Measurements from ENCODE around the gene STRBP. TPM values are rescaled to one million over a fixed set of nuclear protein-coding genes. Genes with fewer than 3 reads are reported as not detected.

The STRBP gene
- total RNA-seq, 2 donors from 2014 or later, result 10.0 to 12.6 TPM

DNA sequence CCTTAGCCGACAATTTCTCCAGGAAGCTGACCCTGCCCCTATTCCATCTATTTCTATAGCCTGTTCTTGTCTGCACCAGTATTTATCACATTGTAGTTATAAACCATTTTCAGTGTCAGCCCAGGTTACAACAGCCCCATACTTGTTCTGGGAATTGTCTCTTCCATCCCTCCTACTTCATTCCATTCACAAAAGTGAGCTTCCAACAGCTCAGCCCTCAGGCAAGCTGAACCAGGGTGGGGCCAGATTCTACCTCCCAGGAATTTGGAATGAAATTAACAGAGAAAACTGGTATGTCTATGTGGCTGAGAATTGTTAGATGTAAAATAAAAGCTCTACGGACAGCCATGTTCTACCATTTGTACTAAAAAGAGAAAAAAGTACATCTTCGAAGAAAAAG lies 36.1 kb downstream of the STRBP start:
- H3K4me1 ChIP-seq, result no peaks in the 10 kb centered on the region
- H3K27ac ChIP-seq, result no peak overlapping the region
- DNase-seq (ENCODE audit: low spot score), result no peak
- no peak for TF ChIP-seq CTCF (IDR thresholded peaks at IDR 0.05)
- no peaks in the 10 kb centered on the region for H3K9me3 ChIP-seq
- H3K27me3 ChIP-seq, result no peaks in the 10 kb centered on the region
- no peak overlapping the region for H3K4me3 ChIP-seq
- no peaks in the 10 kb centered on the region for H3K36me3 ChIP-seq

DNA sequence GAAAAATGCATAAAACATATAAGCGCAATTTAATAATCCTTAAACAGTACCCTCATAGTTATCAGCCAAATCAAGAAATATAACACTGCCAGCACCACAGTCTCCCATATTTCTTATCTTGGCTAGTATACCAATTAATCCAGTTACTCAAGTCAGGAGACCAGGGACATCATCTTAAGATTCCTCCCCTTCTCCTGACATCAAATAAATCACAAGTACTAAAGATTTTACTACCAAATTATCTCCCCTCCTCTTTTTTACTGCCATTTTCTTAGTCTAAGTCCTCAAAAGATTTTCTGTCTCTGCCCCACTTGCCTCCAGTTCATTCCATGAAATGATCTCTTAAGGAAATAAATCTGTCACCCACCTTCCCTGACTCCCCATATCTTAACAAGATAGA lies 37.0 kb downstream of the STRBP start:
- H3K36me3 ChIP-seq, result no peaks in the 10 kb centered on the region
- H3K27ac ChIP-seq, result no peak overlapping the region
- no peak for TF ChIP-seq CTCF (IDR thresholded peaks at IDR 0.05)
- no peaks in the 10 kb centered on the region for H3K9me3 ChIP-seq
- H3K4me1 ChIP-seq, result no peaks in the 10 kb centered on the region
- DNase-seq (ENCODE audit: low spot score), result no peak
- H3K27me3 ChIP-seq, result no peaks in the 10 kb centered on the region
- no peak overlapping the region for H3K4me3 ChIP-seq

DNA sequence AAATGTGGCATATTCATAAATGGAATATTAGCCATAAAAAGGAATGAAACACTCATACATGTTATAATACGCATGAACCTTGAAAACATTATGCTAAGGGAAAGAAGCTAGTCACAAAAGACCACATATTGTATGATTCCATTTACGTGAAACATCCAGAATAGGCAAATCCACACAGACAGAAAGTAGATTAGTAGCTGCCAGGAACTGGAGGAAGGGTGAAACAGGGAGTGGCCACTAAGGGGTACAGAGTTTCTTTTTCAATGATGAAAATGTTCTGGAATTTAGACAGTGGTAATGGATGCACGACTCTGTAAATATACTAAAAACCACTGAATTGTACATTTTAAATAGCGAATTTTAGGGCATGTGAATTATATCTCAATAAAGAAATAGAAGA lies 39.4 kb downstream of the STRBP start:
- TF ChIP-seq CTCF (IDR thresholded peaks at IDR 0.05), result no peak
- Histone ChIP-seq H3K4me1 (no peaks in the 10 kb centered on the region), H3K4me3 (no peak overlapping the region), H3K9me3 (no peaks in the 10 kb centered on the region), H3K27ac (no peak overlapping the region), H3K27me3 (no peaks in the 10 kb centered on the region), H3K36me3 (no peaks in the 10 kb centered on the region)
- DNase-seq (ENCODE audit: low spot score), result no peak

DNA sequence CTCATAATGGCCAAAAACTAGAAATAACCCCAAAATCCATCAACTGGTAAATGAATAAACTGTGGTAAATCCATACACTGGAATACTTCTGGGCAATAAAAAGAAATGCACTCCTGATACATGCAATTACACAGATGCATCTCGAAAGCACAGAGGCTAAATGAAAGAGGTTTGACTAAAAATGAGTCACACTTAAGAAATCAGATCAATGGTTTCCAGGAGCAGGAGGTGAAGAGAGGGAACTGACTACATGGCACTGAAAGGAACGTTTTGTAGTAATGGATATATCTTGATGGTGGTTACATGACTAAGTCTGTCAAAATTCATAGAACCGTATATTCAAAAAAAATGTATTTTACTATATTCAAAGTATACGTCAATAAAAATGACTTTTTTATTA lies 42.4 kb downstream of the STRBP start:
- Histone ChIP-seq H3K27ac (no peak overlapping the region), H3K4me1 (no peaks in the 10 kb centered on the region), H3K9me3 (no peaks in the 10 kb centered on the region), H3K27me3 (no peaks in the 10 kb centered on the region), H3K4me3 (no peak overlapping the region), H3K36me3 (no peaks in the 10 kb centered on the region)
- no peak for TF ChIP-seq CTCF (IDR thresholded peaks at IDR 0.05)
- DNase-seq (ENCODE audit: low spot score), result no peak

DNA sequence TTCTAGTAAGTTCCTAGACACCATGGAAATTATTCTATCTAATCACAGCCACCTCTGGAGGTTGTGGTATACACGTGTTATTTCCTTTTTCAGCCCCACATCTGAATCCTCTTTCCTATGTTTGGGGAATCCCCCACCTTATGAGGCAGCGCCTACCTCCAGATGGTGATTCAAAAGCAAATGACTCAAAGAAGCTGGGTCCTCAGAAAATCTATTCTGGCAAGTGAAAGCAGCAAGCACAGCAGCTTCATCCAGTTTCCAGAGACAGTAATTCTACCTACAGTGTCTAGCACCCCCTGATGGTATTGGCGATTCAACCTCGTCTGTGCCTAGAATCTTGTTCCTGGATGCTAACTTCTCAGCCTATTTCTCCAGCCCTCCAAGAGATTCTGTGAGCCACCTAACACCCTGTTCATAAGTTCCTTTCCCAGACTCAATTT lies 43.0 kb downstream of the STRBP start:
- DNase-seq (ENCODE audit: low spot score), result no peak
- Histone ChIP-seq H3K4me1 (no peaks in the 10 kb centered on the region), H3K4me3 (no peak overlapping the region), H3K27ac (no peak overlapping the region), H3K36me3 (no peaks in the 10 kb centered on the region), H3K9me3 (no peaks in the 10 kb centered on the region), H3K27me3 (no peaks in the 10 kb centered on the region)
- TF ChIP-seq CTCF (IDR thresholded peaks at IDR 0.05), result peak in 1 of 2 donors; percentile 54

DNA sequence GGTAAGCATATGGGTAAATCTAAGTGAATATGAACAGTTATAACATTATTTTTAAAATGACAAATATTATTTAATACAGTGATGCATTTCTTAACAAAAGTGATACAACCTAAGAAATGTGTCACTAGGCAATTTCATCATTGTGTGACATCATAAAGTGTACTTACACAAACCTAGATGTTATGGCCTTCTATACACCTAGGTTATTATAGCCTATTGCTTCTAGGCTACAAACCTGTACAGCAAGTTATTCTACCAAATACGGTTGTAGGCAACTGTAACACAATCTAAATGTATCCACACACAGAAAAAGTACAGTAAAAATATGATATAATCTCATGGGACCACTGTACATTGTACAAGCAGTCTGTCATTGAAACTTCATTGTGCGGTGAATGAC lies 48.3 kb downstream of the STRBP start:
- Histone ChIP-seq H3K4me1 (no peaks in the 10 kb centered on the region), H3K9me3 (no peaks in the 10 kb centered on the region), H3K27ac (no peak overlapping the region), H3K36me3 (no peaks in the 10 kb centered on the region), H3K27me3 (no peaks in the 10 kb centered on the region), H3K4me3 (no peak overlapping the region)
- TF ChIP-seq CTCF (IDR thresholded peaks at IDR 0.05), result no peak
- no peak for DNase-seq (ENCODE audit: low spot score)
